HepG2 (cell line): ENCODE results near the gene NINJ2. TPM values are rescaled to one million over a fixed set of nuclear protein-coding genes. Genes with fewer than 3 reads are reported as not detected.

Experiments
- AKNA ChIP-seq: sonication (generic); formaldehyde crosslinking; IDR thresholded peaks from 2 replicates; pipeline ENCODE4 v1.4.0; 2020; ENCODE audit warnings: missing genetic modification reagents, borderline replicate concordance
- HOXA5 ChIP-seq: sonication (generic); formaldehyde crosslinking; IDR thresholded peaks from 2 replicates; pipeline ENCODE4 v1.4.0; 2020; ENCODE audit warnings: missing genetic modification reagents
- MEIS2 ChIP-seq: sonication (generic); formaldehyde crosslinking; IDR thresholded peaks from 2 replicates; pipeline ENCODE4 v1.9.0; 2021; ENCODE audit warnings: mild to moderate bottlenecking, missing genetic modification reagents
- TOPORS ChIP-seq: sonication (generic); formaldehyde crosslinking; IDR thresholded peaks from 2 replicates; pipeline ENCODE4 v1.8.0; 2023; ENCODE audit warnings: mild to moderate bottlenecking, missing genetic modification reagents
- WIZ ChIP-seq: sonication (generic); formaldehyde crosslinking; IDR thresholded peaks from 2 replicates; pipeline ENCODE4 v1.5.1; 2020; ENCODE audit warnings: mild to moderate bottlenecking, missing genetic modification reagents
- ZBTB46 ChIP-seq: sonication (generic); formaldehyde crosslinking; IDR thresholded peaks from 2 replicates; pipeline ENCODE4 v1.4.0; 2020; ENCODE audit warnings: mild to moderate bottlenecking, missing genetic modification reagents, borderline replicate concordance
- ZNF772 ChIP-seq: sonication (generic); formaldehyde crosslinking; IDR thresholded peaks from 2 replicates; pipeline ENCODE4 v1.5.0; 2020; ENCODE audit warnings: mild to moderate bottlenecking, missing genetic modification reagents
- ZNF816 ChIP-seq: sonication (generic); formaldehyde crosslinking; IDR thresholded peaks from 2 replicates; pipeline ENCODE4 v1.8.0; 2022; ENCODE audit warnings: missing genetic modification reagents, mild to moderate bottlenecking, borderline replicate concordance
- polyA plus RNA-seq, 8 experiments: library from polyadenylated mRNA; depleted of rRNA in 3 of 8; stranded (reverse) in 7 of 8; unstranded in 1 of 8; fragments of >200 nt; fragmentation: Illumina TruSeq in 4 of 8; extraction: Trizol in 4 of 8; gene quantifications; 2 replicates each; pipeline versions ENCODE4 v1.2.1 to v1.2.3, GENCODE V29; 2011 to 2016; ENCODE audit warnings: low read depth in 4 of 8, missing spikeins in 1 of 8, mixed read lengths in 1 of 8; ENCODE audit not compliant: insufficient read depth in 1 of 8
- total RNA-seq, 5 experiments: library from RNA; depleted of rRNA; stranded (reverse); fragments of >200 nt; fragmentation: Illumina TruSeq; extraction: Trizol; gene quantifications; 2 replicates each; pipeline ENCODE4 v1.2.3, GENCODE V29; 2016; ENCODE audit warnings: low read depth in 1 of 5

The NINJ2 gene
- total and polyA plus RNA-seq, 2 of the 13 experiments (the other 11 are each of a cell fraction or from before 2014, with no cell fraction given): 0.62 to 3.8 TPM

- no peak for TF ChIP-seq AKNA
- TF ChIP-seq HOXA5 (CRISPR knock-in tag): no peak
- TF ChIP-seq ZNF816 (CRISPR knock-in tag): no peak
- no peak for TF ChIP-seq ZNF772 (CRISPR knock-in tag)
- TF ChIP-seq WIZ (CRISPR knock-in tag): no peak
- TF ChIP-seq MEIS2 (CRISPR knock-in tag): no peak
- TF ChIP-seq ZBTB46 (CRISPR knock-in tag): no peak
- no peak for TF ChIP-seq TOPORS (CRISPR knock-in tag)
Observed at GRCh38 chr12:612886-613285, 50.4 kb downstream of the NINJ2 start (continued).
